GF-D8 (cell line): ENCODE results near the gene CDH20.

Experiments
- DNase-seq: peaks from one replicate; lab custom pipeline; 2025; lab: John Stamatoyannopoulos, UW

CDH20 gene

GRCh38 chr18:61426492-61427053, 93.3 kb downstream of the CDH20 start:
- DNase-seq = no peak

GRCh38 chr18:61428266-61428665, 95.0 kb downstream of the CDH20 start:
- DNase-seq = no peak

GRCh38 chr18:61432590-61432989, 99.4 kb downstream of the CDH20 start:
- no peak for DNase-seq

- no peak for DNase-seq
Observed at GRCh38 chr18:61435064-61435652, 101.9 kb downstream of the CDH20 start.

- DNase-seq = no peak
Observed at GRCh38 chr18:61443081-61443725, 110.0 kb downstream of the CDH20 start.

- DNase-seq = no peak
Observed at GRCh38 chr18:61448316-61448715, 115.1 kb downstream of the CDH20 start.

GRCh38 chr18:61459896-61460648, 126.8 kb downstream of the CDH20 start:
- no peak for DNase-seq

GRCh38 chr18:61464551-61465142, 131.4 kb downstream of the CDH20 start:
- DNase-seq = no peak

- no peak for DNase-seq
Observed at GRCh38 chr18:61466736-61467135, 133.5 kb downstream of the CDH20 start.

GRCh38 chr18:61470031-61470674, 136.9 kb downstream of the CDH20 start:
- DNase-seq = no peak

- no peak for DNase-seq
Observed at GRCh38 chr18:61471541-61471940, 138.3 kb downstream of the CDH20 start.

- no peak for DNase-seq
Observed at GRCh38 chr18:61471942-61472341, 138.7 kb downstream of the CDH20 start.

GRCh38 chr18:61474341-61474740, 141.1 kb downstream of the CDH20 start:
- no peak for DNase-seq

GRCh38 chr18:61474918-61475317, 141.7 kb downstream of the CDH20 start:
- no peak for DNase-seq

- DNase-seq = no peak
Observed at GRCh38 chr18:61475931-61476330, 142.7 kb downstream of the CDH20 start.

- DNase-seq = no peak
Observed at GRCh38 chr18:61489334-61489733, 156.1 kb downstream of the CDH20 start.

- DNase-seq = no peak
Observed at GRCh38 chr18:61496374-61496773, 163.1 kb downstream of the CDH20 start.

GRCh38 chr18:61497422-61497821, 164.2 kb downstream of the CDH20 start:
- DNase-seq = no peak

- DNase-seq = no peak
Observed at GRCh38 chr18:61502472-61502871, 169.2 kb downstream of the CDH20 start.

GRCh38 chr18:61503688-61504087, 170.5 kb downstream of the CDH20 start:
- DNase-seq = no peak

- DNase-seq = no peak
Observed at GRCh38 chr18:61528961-61529360, 195.7 kb downstream of the CDH20 start.

GRCh38 chr18:61530681-61531080, 197.5 kb downstream of the CDH20 start:
- DNase-seq = no peak
